Activated T-cell treated with anti-CD3 and anti-CD28 coated beads for 4 hours (primary cell): ENCODE results near the gene OR9Q2.
"Not testable (repeated sequence)": the region's sequence is repeated elsewhere in the genome, so short reads cannot be mapped to it uniquely, and the experiment has no call there.

Experiments
- DNase-seq: peaks from one replicate; pipeline ENCODE4 v3.0.0-alpha.2; 2020

Gene OR9Q2

GRCh38 chr11:58188770-58189169 lies at the start of gene OR9Q2:
OR9Q2 (plus strand) TSS chr11:58189070; CDS start chr11:58190491, 1,421 bp downstream.
- DNase-seq: no peak

DNA sequence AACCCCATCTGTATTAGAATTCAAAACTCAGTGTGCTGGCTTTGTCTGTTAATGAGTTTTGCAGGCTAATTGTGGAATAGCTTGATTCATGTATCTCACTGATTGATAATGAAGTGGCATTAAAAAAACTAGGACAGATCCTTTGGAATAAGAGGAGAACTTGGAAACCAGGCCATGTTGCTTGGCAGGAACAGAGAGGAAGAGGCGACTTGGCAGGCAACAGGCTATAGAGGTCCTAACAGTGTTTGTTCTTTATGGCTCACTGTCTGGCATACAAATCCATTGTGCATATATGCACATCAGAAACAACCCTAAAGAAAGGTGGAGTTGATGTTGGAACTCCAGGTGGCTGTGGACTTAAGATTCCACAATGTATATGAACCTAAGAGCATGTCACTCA lies 46.1 kb upstream of the OR9Q2 start:
- DNase-seq: no peak

GRCh38 chr11:58152781-58153180 lies 36.1 kb upstream of the OR9Q2 start:
- DNase-seq: no peak

- DNase-seq: no peak
Observed at GRCh38 chr11:58164389-58164788, 24.5 kb upstream of the OR9Q2 start.

GRCh38 chr11:58164990-58165389 lies 23.9 kb upstream of the OR9Q2 start:
- DNase-seq: no peak

GRCh38 chr11:58165504-58166106 lies 23.3 kb upstream of the OR9Q2 start:
- DNase-seq: no peak

DNA sequence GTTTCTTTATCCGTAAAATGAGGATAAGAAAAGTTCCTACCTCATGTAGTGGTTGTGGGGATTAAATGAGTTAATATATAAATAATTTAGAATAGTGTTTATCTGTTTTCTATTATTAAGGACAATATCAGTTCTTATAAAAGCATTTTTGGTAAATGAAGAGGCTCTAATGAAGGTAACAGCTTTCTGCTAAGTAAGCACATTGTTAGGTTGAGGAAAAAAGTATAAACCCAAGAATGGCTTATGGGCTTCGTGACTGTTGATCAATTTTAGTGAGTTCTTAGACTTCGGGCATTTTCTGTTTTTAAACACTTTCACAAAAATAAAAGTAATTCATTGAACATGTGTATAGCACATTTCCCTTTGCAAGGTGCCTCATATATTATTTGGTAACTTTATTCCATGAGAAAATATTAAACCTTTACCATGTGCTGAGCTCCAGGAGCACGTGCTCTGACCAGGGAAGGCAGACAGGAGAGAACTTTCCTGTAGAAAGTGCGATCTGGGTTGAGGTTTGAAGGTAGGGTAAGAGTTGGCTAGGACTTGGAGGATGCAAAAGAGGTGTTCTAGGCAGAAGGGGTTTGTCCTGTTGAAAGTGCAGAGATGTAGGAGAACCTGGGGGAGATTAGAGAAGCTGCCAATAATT lies 11.3 kb upstream of the OR9Q2 start:
- DNase-seq: no peak

GRCh38 chr11:58178444-58178843 lies 10.4 kb upstream of the OR9Q2 start:
- no peak for DNase-seq

DNA sequence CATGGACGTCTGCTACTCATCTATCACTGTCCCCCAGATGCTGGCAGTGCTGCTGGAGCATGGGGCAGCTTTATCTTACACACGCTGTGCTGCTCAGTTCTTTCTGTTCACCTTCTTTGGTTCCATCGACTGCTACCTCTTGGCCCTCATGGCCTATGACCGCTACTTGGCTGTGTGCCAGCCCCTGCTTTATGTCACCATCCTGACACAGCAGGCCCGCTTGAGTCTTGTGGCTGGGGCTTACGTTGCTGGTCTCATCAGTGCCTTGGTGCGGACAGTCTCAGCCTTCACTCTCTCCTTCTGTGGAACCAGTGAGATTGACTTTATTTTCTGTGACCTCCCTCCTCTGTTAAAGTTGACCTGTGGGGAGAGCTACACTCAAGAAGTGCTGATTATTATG lies 9.2 kb upstream of the OR9Q2 start:
- no peak for DNase-seq

DNA sequence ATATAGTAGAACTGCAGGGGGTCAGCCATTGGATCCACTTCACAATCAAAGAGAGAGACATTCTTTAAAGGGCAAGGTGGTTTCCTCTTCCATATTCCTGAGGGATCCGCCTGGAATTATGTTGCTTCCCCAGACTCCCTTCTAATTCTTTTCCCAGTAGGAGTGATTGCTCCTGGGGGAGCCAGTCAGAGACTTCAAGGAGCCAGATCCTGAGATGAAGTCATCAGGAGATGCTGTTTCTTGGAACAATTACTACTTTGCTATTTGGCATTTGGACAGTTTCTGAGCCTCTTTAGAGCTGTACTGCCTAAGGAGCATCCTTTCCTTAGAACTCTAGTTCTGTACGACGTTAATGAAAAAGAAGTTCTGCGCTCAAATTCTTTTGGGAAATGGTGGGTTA lies 1.9 kb upstream of the OR9Q2 start:
- DNase-seq: no peak

DNA sequence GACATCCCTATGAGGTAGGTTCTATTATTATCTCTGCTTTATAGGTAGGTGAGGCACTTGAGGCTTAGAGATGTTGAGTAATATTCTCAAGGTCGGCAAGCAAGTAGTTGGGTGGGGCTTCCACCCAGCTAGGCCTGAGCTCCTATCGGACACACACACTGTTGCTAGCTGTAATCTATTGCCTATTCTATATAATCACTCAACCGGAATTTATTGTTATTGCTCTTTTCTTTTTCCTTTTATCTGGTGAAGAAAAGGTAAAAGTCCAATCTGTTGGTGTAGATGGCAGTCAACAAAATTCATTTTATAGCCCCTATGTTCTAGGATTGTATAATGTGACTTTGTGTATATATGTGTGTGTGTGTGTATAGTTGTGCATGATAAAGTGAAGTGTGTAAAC lies 3.4 kb downstream of the OR9Q2 start:
- DNase-seq: no peak

GRCh38 chr11:58193391-58193790 lies 4.5 kb downstream of the OR9Q2 start:
- DNase-seq: no peak

DNA sequence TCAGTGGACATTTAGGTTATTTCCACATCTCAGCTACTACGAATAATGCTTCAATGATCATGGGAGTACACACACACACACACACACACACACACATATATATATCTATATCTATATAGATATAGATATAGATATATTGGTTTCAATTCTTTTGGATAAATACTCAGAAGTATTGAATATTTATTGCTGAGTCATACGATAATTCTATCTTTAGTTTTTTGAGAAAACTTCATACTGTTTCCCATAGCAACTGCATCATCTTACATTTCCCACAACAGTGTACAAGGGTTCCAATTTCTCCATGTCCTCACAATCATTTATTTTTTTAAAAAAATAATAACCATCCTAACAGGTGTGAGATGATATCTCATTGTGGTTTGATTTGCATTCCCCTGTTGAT lies 7.1 kb downstream of the OR9Q2 start:
- no peak for DNase-seq

DNA sequence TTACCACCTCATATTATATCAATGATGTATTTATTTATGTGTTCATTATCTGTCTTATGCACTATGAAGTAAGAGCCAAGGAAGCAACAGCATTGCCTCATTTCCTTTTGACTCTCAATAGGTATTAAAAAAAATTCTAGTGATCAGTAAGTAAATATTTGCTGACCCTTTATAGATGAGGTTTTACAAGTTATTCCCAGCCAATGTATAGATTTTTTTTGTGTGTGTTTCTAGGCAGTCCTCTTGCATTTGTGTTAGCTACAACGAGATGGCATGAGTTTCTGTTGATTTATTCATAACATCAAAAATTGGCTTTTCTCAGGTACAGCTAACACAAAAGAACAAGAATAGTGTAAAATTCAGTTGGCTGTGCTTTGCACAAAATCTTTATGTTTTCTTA lies 10.4 kb downstream of the OR9Q2 start:
- no peak for DNase-seq

GRCh38 chr11:58204042-58204441 lies 15.2 kb downstream of the OR9Q2 start, which contains the start of gene OR1S2:
OR1S2 (minus strand) TSS chr11:58204142; CDS start chr11:58204142, 0 bp downstream.
- no peak for DNase-seq

GRCh38 chr11:58212420-58212819 lies 23.6 kb downstream of the OR9Q2 start, which contains the start of gene OR1S1:
OR1S1 (plus strand) TSS chr11:58212720.
- not testable (repeated sequence) for DNase-seq

GRCh38 chr11:58216476-58216875 lies 27.6 kb downstream of the OR9Q2 start:
- no peak for DNase-seq

GRCh38 chr11:58222721-58223120 lies 33.9 kb downstream of the OR9Q2 start:
- no peak for DNase-seq

- DNase-seq: no peak
Observed at GRCh38 chr11:58227956-58228615, 39.2 kb downstream of the OR9Q2 start.
